ENCODE measurements around the gene PET100.

PET100 gene

GRCh38 chr19:7650148-7650547 lies 20.6 kb downstream of the PET100 start:
- DNase-seq (ENCODE audit: low read depth) = no peak

GRCh38 chr19:7652061-7652641 lies 22.6 kb downstream of the PET100 start:
- DNase-seq (ENCODE audit: low read depth) = peak; percentile 83

GRCh38 chr19:7654401-7654800 lies 24.8 kb downstream of the PET100 start:
- DNase-seq (ENCODE audit: low read depth) = no peak

- no peak for DNase-seq (ENCODE audit: low read depth)
These were observed 26.0 kb downstream of the PET100 start for GRCh38 chr19:7655581-7655980.

GRCh38 chr19:7657131-7657751 lies 27.6 kb downstream of the PET100 start:
- DNase-seq (ENCODE audit: low read depth) = peak; percentile 39

- no peak for DNase-seq (ENCODE audit: low read depth)
These were observed 28.7 kb downstream of the PET100 start for GRCh38 chr19:7658219-7658686.

- no peak for DNase-seq (ENCODE audit: low read depth)
These were observed 32.3 kb downstream of the PET100 start for GRCh38 chr19:7661744-7662538.

GRCh38 chr19:7662657-7663056 lies 33.1 kb downstream of the PET100 start:
- no peak for DNase-seq (ENCODE audit: low read depth)

GRCh38 chr19:7663706-7664105 lies 34.1 kb downstream of the PET100 start:
- DNase-seq (ENCODE audit: low read depth) = no peak

GRCh38 chr19:7665076-7665475 lies 35.5 kb downstream of the PET100 start:
- peak; percentile 87 for DNase-seq (ENCODE audit: low read depth)

- DNase-seq (ENCODE audit: low read depth) = no peak
These were observed 39.2 kb downstream of the PET100 start, which contains the start of gene RETN for GRCh38 chr19:7668842-7669241. RETN (plus strand) TSS chr19:7669049; CDS start chr19:7669327, 278 bp downstream.

- no peak for DNase-seq (ENCODE audit: low read depth)
These were observed 40.0 kb downstream of the PET100 start for GRCh38 chr19:7669641-7670040.

- no peak for DNase-seq (ENCODE audit: low read depth)
These were observed 40.7 kb downstream of the PET100 start for GRCh38 chr19:7670150-7670783.

- no peak for DNase-seq (ENCODE audit: low read depth)
These were observed 41.2 kb downstream of the PET100 start for GRCh38 chr19:7670790-7671189.

- no peak for DNase-seq (ENCODE audit: low read depth)
These were observed 42.9 kb downstream of the PET100 start for GRCh38 chr19:7672522-7672921.

- DNase-seq (ENCODE audit: low read depth) = peak; percentile 88
These were observed 44.7 kb downstream of the PET100 start for GRCh38 chr19:7674010-7675005.

- no peak for DNase-seq (ENCODE audit: low read depth)
These were observed 46.8 kb downstream of the PET100 start for GRCh38 chr19:7676376-7676775.

GRCh38 chr19:7676854-7677253 lies 47.3 kb downstream of the PET100 start, which contains the start of gene MCEMP1:
MCEMP1 (plus strand) TSS chr19:7677090; CDS start chr19:7677121, 31 bp downstream.
- no peak for DNase-seq (ENCODE audit: low read depth)

GRCh38 chr19:7677669-7678311 lies 48.2 kb downstream of the PET100 start:
- DNase-seq (ENCODE audit: low read depth) = no peak

- DNase-seq (ENCODE audit: low read depth) = no peak
These were observed 49.6 kb downstream of the PET100 start for GRCh38 chr19:7678971-7679751.
